GM23338 (cell line): Measurements from ENCODE around the gene MECP2. TPM values are rescaled to one million over a fixed set of nuclear protein-coding genes. Genes with fewer than 3 reads are reported as not detected.

Experiments used
- ATAC-seq: fragments of 200-7000 bp; cut with Tn5 transposase; 3 replicates; pipeline ENCODE4 v1.9.1; 2020
- DNase-seq: peaks from one replicate; pipeline ENCODE4 v3.0.0-alpha.2; 2015; ENCODE audit warnings: low spot score
- H2AFZ ChIP-seq: fragments of 200-600 bp; sonication (generic); 2 replicates; pipeline ENCODE4 v1.8.0; 2016; ENCODE audit warnings: antibody characterized with exemption, mild to moderate bottlenecking, moderate library complexity
- H3F3A ChIP-seq: fragments of 200-600 bp; sonication (generic); replicated peaks from 2 replicates; pipeline ENCODE4 v1.8.0; 2017; ENCODE audit warnings: antibody characterized with exemption, mixed run types, low read depth
- H3K27ac ChIP-seq: fragments of 200-600 bp; sonication (generic); 2 replicates; pipeline ENCODE4 v1.6.1; 2016; ENCODE audit warnings: low read depth
- H3K27me3 ChIP-seq: fragments of 200-600 bp; sonication (generic); 2 replicates; pipeline ENCODE4 v1.8.0; 2016; ENCODE audit warnings: mild to moderate bottlenecking, mixed run types, moderate library complexity; ENCODE audit not compliant: insufficient read depth
- H3K36me3 ChIP-seq: fragments of 200-600 bp; sonication (generic); 2 replicates; pipeline ENCODE4 v1.8.0; 2016; ENCODE audit warnings: mild to moderate bottlenecking; ENCODE audit not compliant: insufficient read depth
- H3K4me1 ChIP-seq: fragments of 200-600 bp; sonication (generic); 2 replicates; pipeline ENCODE4 v1.8.0; 2016; ENCODE audit warnings: mild to moderate bottlenecking, moderate library complexity; ENCODE audit not compliant: insufficient read depth
- H3K4me2 ChIP-seq: fragments of 200-600 bp; sonication (generic); 2 replicates; pipeline ENCODE4 v1.7.1; 2017; ENCODE audit warnings: mixed run types
- H3K4me3 ChIP-seq: fragments of 200-600 bp; sonication (generic); 2 replicates; pipeline ENCODE4 v1.6.1; 2016; ENCODE audit warnings: mixed run types
- H3K79me2 ChIP-seq: fragments of 200-600 bp; sonication (generic); replicated peaks from 2 replicates; pipeline ENCODE4 v1.8.0; 2017; ENCODE audit warnings: mild to moderate bottlenecking; ENCODE audit not compliant: insufficient read depth
- H3K9me2 ChIP-seq: fragments of 200-600 bp; sonication (generic); 2 replicates; pipeline ENCODE4 v1.8.0; 2017; ENCODE audit not compliant: insufficient read depth
- H4K20me1 ChIP-seq: fragments of 200-600 bp; sonication (generic); replicated peaks from 2 replicates; pipeline ENCODE4 v1.8.0; 2017; ENCODE audit warnings: mild to moderate bottlenecking; ENCODE audit not compliant: insufficient read depth
- H3K27ac Mint-ChIP-seq: 2 replicates; pipeline ENCODE4 v1.8.0; 2020; ENCODE audit warnings: inconsistent platforms, mild to moderate bottlenecking, moderate library complexity, mixed read lengths
- H3K27me3 Mint-ChIP-seq: 3 replicates; pipeline ENCODE4 v1.8.0; 2022; ENCODE audit warnings: low read depth, mild to moderate bottlenecking, moderate library complexity, mixed read lengths, inconsistent platforms; ENCODE audit not compliant: insufficient read depth, poor library complexity
- H3K36me3 Mint-ChIP-seq: 3 replicates; pipeline ENCODE4 v1.8.0; 2021; ENCODE audit warnings: low read depth, mild to moderate bottlenecking, inconsistent platforms, moderate library complexity, mixed read lengths
- H3K4me1 Mint-ChIP-seq: 3 replicates; pipeline ENCODE4 v1.8.0; 2020; ENCODE audit warnings: mild to moderate bottlenecking, inconsistent platforms, mixed read lengths
- H3K4me3 Mint-ChIP-seq: 3 replicates; pipeline ENCODE4 v1.8.0; 2021; ENCODE audit warnings: moderate library complexity, mild to moderate bottlenecking, inconsistent platforms, mixed read lengths
- H3K9me3 Mint-ChIP-seq: 3 replicates; pipeline ENCODE4 v1.8.0; 2020; ENCODE audit warnings: moderate library complexity, mild to moderate bottlenecking, inconsistent platforms, mixed read lengths
- EZH2phosphoT487 ChIP-seq: fragments of 200-600 bp; sonication (generic); IDR thresholded peaks from one replicate; pipeline ENCODE4 v1.8.1; 2018; ENCODE audit warnings: antibody characterized with exemption; ENCODE audit not compliant: unreplicated experiment
- NANOG ChIP-seq: IDR thresholded peaks from 2 replicates; pipeline ENCODE4 v1.6.1; 2016; ENCODE audit warnings: antibody characterized with exemption, borderline replicate concordance
- POLR2AphosphoS5 ChIP-seq: IDR thresholded peaks from 2 replicates; pipeline ENCODE4 v1.6.1; 2016; ENCODE audit warnings: antibody characterized with exemption, low read depth
- STAT1 ChIP-seq: IDR thresholded peaks from one replicate; pipeline ENCODE4 v1.6.1; 2016; ENCODE audit warnings: antibody characterized with exemption; ENCODE audit not compliant: unreplicated experiment
- polyA plus RNA-seq: library from polyadenylated mRNA; unstranded; fragments of >200 nt; fragmentation: Nextera tagmentation; extraction: Ambion mirVana; gene quantifications from 2 replicates; pipeline ENCODE4 v1.2.1, GENCODE V29; 2016
- total RNA-seq: library from RNA; depleted of rRNA; stranded (reverse); fragments of >200 nt; shearing (Covaris generic); gene quantifications from 2 replicates; pipeline ENCODE4 v1.2.3, GENCODE V29; 2014
- TF ChIP-seq, protein P1 (sequence below): IDR thresholded peaks from 2 replicates; pipeline ENCODE4 v1.6.1; 2016; ENCODE audit warnings: antibody characterized with exemption
- TF ChIP-seq, protein P2 (sequence below), 2 experiments: fragments of 200-600 bp in 1 of 2; sonication (generic) in 1 of 2; conservative IDR thresholded peaks; 2 replicates each; pipeline versions ENCODE4 v1.5.1 to v1.6.1; 2016 to 2017; ENCODE audit warnings: antibody characterized with exemption in 2 of 2, low read depth in 2 of 2, mild to moderate bottlenecking in 2 of 2, moderate library complexity in 1 of 2
- TF ChIP-seq, protein P3 (sequence below): fragments of 250-450 bp; sonication (Bioruptor Pico); IDR thresholded peaks from 2 replicates; pipeline ENCODE4 v1.5.0; 2020; ENCODE audit warnings: mild to moderate bottlenecking, moderate library complexity

Gene MECP2
- total and polyA plus RNA-seq, 2 experiments from 2014 or later = 27.7 to 32.7 TPM

- peaks cover 2% of the 10 kb centered on the region for H3K27me3 Mint-ChIP-seq
- H3K4me1 ChIP-seq = no peaks in the 10 kb centered on the region
- no peak for DNase-seq
- no peak overlapping the region for H3K27ac ChIP-seq
- H3K4me1 Mint-ChIP-seq = peaks cover 3% of the 10 kb centered on the region
- H3K9me2 ChIP-seq = no peaks in the 10 kb centered on the region
- no peaks in the 10 kb centered on the region for H3F3A ChIP-seq
- TF ChIP-seq POLR2AphosphoS5 = no peak
- TF ChIP-seq, protein P1, sequence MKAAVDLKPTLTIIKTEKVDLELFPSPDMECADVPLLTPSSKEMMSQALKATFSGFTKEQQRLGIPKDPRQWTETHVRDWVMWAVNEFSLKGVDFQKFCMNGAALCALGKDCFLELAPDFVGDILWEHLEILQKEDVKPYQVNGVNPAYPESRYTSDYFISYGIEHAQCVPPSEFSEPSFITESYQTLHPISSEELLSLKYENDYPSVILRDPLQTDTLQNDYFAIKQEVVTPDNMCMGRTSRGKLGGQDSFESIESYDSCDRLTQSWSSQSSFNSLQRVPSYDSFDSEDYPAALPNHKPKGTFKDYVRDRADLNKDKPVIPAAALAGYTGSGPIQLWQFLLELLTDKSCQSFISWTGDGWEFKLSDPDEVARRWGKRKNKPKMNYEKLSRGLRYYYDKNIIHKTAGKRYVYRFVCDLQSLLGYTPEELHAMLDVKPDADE = no peak
- no peak for TF ChIP-seq STAT1
- no peak for TF ChIP-seq NANOG
- TF ChIP-seq, protein P2, sequence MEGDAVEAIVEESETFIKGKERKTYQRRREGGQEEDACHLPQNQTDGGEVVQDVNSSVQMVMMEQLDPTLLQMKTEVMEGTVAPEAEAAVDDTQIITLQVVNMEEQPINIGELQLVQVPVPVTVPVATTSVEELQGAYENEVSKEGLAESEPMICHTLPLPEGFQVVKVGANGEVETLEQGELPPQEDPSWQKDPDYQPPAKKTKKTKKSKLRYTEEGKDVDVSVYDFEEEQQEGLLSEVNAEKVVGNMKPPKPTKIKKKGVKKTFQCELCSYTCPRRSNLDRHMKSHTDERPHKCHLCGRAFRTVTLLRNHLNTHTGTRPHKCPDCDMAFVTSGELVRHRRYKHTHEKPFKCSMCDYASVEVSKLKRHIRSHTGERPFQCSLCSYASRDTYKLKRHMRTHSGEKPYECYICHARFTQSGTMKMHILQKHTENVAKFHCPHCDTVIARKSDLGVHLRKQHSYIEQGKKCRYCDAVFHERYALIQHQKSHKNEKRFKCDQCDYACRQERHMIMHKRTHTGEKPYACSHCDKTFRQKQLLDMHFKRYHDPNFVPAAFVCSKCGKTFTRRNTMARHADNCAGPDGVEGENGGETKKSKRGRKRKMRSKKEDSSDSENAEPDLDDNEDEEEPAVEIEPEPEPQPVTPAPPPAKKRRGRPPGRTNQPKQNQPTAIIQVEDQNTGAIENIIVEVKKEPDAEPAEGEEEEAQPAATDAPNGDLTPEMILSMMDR (conservative IDR thresholded peaks at IDR 0.05; ENCODE audit: low read depth in 2 of 2) = no peak
- TF ChIP-seq, protein P3, sequence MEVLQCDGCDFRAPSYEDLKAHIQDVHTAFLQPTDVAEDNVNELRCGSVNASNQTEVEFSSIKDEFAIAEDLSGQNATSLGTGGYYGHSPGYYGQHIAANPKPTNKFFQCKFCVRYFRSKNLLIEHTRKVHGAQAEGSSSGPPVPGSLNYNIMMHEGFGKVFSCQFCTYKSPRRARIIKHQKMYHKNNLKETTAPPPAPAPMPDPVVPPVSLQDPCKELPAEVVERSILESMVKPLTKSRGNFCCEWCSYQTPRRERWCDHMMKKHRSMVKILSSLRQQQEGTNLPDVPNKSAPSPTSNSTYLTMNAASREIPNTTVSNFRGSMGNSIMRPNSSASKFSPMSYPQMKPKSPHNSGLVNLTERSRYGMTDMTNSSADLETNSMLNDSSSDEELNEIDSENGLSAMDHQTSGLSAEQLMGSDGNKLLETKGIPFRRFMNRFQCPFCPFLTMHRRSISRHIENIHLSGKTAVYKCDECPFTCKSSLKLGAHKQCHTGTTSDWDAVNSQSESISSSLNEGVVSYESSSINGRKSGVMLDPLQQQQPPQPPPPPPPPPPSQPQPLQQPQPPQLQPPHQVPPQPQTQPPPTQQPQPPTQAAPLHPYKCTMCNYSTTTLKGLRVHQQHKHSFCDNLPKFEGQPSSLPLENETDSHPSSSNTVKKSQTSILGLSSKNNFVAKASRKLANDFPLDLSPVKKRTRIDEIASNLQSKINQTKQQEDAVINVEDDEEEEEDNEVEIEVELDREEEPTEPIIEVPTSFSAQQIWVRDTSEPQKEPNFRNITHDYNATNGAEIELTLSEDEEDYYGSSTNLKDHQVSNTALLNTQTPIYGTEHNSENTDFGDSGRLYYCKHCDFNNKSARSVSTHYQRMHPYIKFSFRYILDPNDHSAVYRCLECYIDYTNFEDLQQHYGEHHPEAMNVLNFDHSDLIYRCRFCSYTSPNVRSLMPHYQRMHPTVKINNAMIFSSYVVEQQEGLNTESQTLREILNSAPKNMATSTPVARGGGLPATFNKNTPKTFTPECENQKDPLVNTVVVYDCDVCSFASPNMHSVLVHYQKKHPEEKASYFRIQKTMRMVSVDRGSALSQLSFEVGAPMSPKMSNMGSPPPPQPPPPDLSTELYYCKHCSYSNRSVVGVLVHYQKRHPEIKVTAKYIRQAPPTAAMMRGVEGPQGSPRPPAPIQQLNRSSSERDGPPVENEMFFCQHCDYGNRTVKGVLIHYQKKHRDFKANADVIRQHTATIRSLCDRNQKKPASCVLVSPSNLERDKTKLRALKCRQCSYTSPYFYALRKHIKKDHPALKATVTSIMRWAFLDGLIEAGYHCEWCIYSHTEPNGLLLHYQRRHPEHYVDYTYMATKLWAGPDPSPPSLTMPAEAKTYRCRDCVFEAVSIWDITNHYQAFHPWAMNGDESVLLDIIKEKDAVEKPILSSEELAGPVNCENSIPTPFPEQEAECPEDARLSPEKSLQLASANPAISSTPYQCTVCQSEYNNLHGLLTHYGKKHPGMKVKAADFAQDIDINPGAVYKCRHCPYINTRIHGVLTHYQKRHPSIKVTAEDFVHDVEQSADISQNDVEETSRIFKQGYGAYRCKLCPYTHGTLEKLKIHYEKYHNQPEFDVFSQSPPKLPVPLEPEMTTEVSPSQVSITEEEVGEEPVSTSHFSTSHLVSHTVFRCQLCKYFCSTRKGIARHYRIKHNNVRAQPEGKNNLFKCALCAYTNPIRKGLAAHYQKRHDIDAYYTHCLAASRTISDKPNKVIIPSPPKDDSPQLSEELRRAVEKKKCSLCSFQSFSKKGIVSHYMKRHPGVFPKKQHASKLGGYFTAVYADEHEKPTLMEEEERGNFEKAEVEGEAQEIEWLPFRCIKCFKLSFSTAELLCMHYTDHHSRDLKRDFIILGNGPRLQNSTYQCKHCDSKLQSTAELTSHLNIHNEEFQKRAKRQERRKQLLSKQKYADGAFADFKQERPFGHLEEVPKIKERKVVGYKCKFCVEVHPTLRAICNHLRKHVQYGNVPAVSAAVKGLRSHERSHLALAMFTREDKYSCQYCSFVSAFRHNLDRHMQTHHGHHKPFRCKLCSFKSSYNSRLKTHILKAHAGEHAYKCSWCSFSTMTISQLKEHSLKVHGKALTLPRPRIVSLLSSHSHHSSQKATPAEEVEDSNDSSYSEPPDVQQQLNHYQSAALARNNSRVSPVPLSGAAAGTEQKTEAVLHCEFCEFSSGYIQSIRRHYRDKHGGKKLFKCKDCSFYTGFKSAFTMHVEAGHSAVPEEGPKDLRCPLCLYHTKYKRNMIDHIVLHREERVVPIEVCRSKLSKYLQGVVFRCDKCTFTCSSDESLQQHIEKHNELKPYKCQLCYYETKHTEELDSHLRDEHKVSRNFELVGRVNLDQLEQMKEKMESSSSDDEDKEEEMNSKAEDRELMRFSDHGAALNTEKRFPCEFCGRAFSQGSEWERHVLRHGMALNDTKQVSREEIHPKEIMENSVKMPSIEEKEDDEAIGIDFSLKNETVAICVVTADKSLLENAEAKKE = no peak
- TF ChIP-seq EZH2phosphoT487 = no peak
- peaks cover 7% of the 10 kb centered on the region; the same call in 2 of the 3 replicates for H3K36me3 Mint-ChIP-seq
- H3K36me3 ChIP-seq = no peaks in the 10 kb centered on the region
- H3K4me3 Mint-ChIP-seq = no peak overlapping the region
- H3K9me3 Mint-ChIP-seq = no peaks in the 10 kb centered on the region
- no peak overlapping the region for H2AFZ ChIP-seq
- H4K20me1 ChIP-seq = no peaks in the 10 kb centered on the region; the same call in none of the 2 replicates
- H3K79me2 ChIP-seq = peaks cover 98% of the 10 kb centered on the region
- no peak overlapping the region for H3K4me3 ChIP-seq
- H3K27ac Mint-ChIP-seq = no peak overlapping the region
- H3K27me3 ChIP-seq = no peaks in the 10 kb centered on the region
- H3K4me2 ChIP-seq = no peak overlapping the region
- no peak for ATAC-seq
Observed at GRCh38 chrX:154084449-154085300, 12.8 kb downstream of the MECP2 start.
